Activated CD4-positive, CD25-positive, alpha-beta regulatory T cell treated with anti-CD3 and anti-CD28 coated beads, Interleukin-2, amount 50 U/mL, for 16 hours (primary cell): ENCODE results near the gene CERS6.
"Not testable (repeated sequence)": the region's sequence is repeated elsewhere in the genome, so short reads cannot be mapped to it uniquely, and the experiment has no call there.

Experiments used
- DNase-seq: peaks from one replicate; pipeline ENCODE4 v3.0.0-alpha.2; 2020; ENCODE audit warnings: low read depth, low spot score

Gene CERS6

DNA sequence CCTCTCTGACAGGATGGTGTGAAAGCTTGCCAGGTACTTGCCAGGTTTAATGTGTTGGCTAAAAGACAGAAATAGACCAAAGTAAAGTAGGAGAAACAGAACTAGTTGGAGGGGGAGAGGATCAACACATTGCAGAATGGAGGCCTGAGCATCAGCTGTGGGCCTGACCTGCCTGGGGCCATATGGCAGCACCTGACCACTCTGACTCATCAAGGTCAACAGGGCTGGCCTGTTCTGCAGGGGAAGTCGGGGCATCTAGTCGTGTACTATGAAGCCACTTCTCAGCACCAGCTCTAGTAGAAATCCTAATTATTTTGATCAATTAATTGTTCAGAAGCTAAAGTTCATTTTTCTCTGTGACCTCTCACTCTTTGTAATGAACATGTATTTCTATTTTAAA, 310.5 kb downstream of the CERS6 start:
- no peak for DNase-seq

- DNase-seq: no peak
Observed at GRCh38 chr2:168767258-168767657, 311.2 kb downstream of the CERS6 start.

DNA sequence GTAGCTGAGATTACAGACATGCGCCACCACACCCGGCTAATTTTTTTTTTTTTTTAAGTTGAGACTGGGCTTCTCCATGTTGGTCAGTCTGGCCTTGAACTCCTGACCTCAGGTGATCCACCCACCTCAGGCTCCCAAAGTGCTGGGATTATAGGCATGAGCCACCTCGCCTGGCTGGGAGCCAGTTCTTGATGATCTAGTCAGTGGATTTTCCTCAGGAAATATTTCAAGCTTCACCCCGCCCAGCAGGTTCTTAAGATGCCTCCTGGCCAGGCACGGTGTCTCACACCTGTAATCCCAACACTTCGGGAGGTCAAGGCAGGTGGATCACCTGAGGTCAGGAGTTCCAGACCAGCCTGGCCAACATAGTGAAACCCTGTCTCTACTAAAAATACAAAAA, 312.3 kb downstream of the CERS6 start:
- not testable (repeated sequence) for DNase-seq

DNA sequence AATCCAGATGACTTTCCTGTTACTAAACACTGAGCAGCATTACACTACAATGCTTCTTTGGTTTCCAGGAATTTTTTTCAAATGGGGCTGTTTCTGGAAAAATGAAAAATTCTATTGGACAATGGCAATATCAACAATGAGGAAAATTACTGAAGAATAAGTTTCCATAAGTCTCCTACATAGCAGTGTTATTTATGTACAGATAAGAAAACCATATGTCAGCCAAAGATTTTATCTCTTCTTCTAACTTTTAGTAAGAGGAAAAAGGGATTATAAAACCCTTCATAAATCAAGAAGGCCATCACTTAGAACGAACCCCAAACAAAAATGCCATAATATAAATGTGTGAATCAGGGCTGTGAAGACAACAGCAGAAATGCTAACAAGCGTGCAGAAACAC, 314.7 kb downstream of the CERS6 start:
- DNase-seq: no peak

- no peak for DNase-seq
Observed at GRCh38 chr2:168772704-168773103, 316.6 kb downstream of the CERS6 start.

GRCh38 chr2:168773128-168773527, 317.1 kb downstream of the CERS6 start:
- no peak for DNase-seq

- no peak for DNase-seq
Observed at GRCh38 chr2:168773719-168774521, 317.8 kb downstream of the CERS6 start.

- no peak for DNase-seq
Observed at GRCh38 chr2:168775837-168776236, 319.8 kb downstream of the CERS6 start.

DNA sequence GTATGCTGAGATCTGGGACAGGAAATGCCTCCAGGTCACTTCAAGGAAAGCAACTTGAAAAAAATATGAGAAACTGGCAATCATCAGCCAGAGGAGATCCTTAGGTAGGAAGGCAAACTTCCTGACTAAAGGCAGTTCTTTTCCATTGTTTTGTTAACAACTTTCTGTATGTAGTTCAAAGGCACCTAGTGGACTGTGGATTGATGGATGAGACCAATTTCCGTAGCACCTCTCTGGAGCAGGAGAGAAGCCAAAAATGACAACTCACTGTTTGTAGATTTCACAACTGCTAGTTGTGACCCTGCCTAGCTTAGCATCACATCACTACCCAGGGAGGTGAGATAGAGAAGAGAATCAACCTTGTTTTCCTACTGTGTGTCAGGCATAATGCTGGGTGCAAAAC, 324.6 kb downstream of the CERS6 start:
- no peak for DNase-seq

- DNase-seq: no peak
Observed at GRCh38 chr2:168781191-168781817, 325.2 kb downstream of the CERS6 start.

DNA sequence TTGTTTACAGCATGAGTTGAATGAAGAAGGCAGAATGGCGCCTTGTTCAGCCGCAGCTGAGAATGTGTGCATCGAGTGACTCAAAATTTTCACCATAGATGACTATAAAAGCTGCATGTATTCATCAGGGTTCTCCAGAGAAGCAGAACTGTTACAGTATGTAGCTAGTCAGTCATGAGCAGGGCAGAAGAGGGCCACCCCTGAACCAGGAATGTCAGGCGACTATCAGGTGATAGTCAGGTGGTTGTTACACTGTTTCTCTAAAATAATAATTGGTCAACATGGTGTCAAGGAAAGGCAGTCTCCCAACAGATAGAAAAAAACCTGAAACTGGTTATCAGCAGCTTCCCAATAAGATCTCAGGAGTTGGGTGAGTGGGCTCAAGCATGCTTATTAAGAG, 326.2 kb downstream of the CERS6 start:
- no peak for DNase-seq

GRCh38 chr2:168784993-168785392, 328.9 kb downstream of the CERS6 start:
- DNase-seq: no peak

- DNase-seq: no peak
Observed at GRCh38 chr2:168787098-168787781, 331.2 kb downstream of the CERS6 start.

- no peak for DNase-seq
Observed at GRCh38 chr2:168787782-168788376, 331.8 kb downstream of the CERS6 start.

DNA sequence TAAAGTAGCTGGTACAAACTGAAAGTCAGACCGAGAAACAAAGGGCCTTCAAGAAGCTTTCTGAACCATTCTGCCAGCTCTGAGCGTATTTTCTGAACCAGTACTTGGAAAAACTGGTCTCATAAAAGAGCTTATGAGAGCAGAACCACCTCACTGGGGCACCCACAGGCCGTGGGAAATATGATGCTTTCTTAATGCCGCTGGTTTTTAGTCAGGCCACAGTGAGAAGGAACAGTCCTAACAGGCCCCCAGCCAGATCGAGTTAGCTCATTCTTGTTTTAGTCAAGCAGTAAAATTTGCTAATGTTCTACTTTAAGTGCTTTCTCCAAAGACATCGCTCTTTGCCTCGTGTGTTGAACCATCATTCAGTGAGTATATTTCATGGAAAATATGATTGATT, 333.7 kb downstream of the CERS6 start:
- no peak for DNase-seq

DNA sequence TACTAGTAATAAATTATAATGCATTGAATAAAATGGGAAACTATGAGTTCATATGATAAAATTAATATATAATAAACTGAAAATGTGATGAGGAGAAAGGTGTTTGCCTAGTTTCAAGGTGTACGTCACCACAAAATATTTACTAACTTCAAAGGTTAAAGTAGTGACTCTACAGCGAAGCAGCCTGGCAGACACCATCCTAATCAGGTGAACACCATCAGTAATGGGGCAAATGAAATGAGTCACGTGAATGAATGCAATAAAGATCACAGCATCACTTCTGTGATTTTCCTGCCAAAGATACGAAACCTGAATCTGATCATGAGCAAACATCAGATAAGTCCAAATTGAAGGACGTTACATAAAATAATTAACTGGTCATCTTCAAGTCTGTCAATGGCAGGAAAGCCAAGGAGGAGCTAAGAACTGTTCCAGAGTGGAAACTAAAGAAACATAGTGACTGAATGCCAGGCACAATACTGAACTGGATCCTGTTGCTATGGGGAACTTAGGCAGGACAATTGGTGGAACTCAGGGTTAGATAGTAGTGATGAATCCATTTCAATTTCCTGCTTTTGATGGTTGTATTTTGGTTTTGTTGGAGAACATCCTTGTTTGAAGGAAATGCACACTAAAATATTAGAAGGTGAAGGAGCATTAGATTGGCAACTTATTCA, 334.3 kb downstream of the CERS6 start:
- DNase-seq: no peak

GRCh38 chr2:168791140-168791539, 335.1 kb downstream of the CERS6 start:
- DNase-seq: not testable (repeated sequence)

GRCh38 chr2:168793596-168793995, 337.5 kb downstream of the CERS6 start:
- no peak for DNase-seq

DNA sequence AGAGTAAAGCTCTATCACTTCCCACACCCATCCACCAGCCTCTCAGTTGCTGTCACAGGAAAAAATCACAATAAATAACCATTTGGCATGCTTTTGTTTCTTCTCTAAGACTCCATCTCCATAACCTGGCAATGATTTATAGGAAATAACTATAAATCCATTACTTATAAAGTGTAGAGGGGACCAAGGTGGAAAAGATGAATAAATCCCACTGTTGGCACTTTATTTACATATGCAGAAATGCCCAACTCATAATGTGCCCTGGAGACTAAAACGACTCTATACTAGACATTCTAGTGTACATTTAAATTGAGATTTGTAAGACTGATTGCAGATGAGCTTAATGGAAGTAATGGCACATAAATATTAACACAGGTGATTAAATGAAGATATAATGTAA, 338.9 kb downstream of the CERS6 start:
- no peak for DNase-seq

DNA sequence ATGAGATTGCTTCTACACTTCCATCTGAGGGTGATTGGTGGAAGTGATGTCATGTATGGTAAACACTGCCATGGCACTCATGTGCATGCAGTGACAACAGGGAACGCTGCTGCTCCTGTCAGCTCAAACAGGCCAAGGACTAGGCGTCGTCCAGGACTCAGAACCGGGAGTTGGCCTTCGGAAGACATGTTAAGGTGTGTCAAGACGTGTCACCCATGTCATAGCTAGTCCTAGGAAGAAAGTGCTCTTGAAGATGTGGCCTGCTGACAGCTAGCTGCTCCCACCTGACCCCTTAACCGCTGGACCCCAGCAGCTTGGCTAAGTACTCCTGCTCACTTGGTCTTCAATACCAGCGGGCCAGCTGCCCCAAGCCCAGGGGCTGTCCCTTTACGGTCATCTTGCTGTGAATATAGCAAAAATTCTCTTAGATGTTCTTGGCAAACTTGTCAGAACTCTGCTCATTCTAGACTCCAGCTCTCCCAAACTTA, 340.1 kb downstream of the CERS6 start:
- no peak for DNase-seq

- no peak for DNase-seq
Observed at GRCh38 chr2:168796583-168797285, 340.7 kb downstream of the CERS6 start.
